Right hindlimb (tissue), 1 donor: ENCODE results near the gene MEX3C.

Source experiments
- DNase-seq: peaks from one replicate; pipeline ENCODE4 v3.0.0-alpha.2; 2018

MEX3C gene

GRCh38 chr18:51191128-51191717 is 6.3 kb downstream of the MEX3C start:
- DNase-seq: no peak

DNA sequence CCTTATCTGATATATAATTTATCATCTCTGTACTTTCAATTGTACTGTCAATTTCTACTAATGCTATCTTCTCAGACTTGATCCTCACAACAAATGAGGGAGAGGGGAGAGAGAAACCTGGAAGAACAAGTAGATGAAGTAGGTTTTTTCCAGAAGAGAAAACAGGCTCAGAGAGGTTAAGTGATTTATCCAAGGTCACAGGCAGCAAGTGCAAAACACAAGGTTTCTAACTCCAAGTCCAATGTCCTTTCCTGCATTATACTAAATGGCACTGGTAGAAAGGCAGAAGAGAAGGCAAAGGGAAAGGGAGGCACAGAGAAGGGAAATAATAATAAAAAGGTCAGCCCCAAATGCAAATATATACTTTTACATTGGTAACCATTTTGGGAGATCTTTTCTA is 7.5 kb downstream of the MEX3C start:
- no peak for DNase-seq

DNA sequence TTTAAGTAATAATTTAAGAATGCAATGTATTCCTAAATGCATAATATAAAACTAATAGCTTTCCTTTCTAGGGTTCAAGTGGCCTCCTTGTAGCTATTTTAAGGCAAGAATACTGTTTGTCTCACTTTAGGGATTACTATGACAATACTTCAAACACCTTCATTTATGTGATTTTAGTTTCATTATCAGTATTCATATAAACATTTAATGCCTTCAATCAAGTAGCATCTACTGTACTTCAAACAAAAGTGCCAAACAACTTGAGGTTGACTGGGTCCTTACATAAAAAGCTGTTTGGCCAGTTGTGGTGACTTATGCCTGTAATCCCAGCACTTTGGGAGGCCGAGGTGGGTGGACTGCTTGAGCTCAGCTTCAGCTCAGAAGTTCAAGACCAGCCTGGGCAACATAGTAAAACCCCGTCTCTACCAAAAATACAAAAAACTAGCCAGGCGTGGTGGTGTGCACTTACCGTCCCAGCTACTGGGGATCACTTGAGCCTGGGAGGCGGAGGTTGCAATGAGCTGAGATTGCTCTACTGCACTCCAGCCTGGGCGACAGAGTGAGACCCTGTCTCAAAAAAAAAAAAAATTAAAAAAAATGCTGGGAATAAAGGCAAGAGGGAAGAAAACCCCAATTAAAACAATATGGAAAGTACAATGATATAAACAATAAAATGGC is 9.3 kb downstream of the MEX3C start:
- DNase-seq: no peak

- no peak for DNase-seq
Observed at GRCh38 chr18:51185075-51185474, 12.4 kb downstream of the MEX3C start.

DNA sequence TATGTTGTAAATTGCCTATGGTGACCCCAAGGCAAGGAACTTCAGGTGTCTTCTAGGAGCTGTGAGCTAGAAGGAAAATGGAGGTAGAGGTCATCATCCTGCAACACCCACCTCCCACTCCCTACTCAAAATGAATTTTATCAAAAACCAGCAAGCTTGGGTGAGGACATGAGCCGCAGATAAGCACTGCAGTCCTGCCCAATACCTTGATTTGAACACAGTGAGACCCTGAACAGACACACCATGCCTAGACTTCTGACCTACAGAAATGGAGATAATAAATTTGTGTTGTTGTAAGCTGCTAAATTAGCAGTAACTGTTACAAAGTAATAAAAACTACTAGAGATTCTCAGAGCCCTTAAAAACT is 13.4 kb downstream of the MEX3C start:
- no peak for DNase-seq

DNA sequence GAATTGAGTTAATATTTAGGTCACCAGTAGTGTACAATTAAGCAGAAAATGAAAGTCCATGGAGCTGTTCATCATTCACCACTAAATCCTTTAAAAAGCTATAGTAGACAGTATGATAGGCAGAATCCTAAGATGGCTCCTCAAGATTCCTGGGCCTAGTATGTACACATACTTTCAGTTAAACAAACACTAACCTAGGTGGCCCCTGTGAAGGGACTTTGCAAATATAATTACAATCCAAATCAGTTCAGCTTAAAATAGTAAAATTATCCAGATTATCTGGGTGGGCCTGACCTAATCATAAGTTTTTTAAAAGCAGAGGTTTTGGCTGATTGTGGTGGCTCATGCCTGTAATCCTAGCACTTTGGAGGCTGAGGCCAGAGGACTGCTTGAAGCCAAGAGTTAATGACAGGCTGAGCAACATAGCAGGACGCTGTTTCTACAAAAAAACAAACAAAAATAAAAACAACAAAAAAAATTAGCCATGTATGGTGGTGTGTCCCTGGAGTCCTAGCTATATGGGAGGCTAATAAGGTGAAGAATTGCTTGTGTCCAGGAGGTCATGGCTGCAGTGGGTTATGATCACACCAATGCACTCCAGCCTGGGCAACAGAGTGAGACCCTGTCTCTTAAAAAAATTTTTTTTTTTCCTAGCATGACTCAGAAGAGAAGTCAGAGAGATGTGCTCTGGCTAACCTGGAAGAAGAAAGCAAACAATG is 13.9 kb downstream of the MEX3C start:
- DNase-seq: no peak

DNA sequence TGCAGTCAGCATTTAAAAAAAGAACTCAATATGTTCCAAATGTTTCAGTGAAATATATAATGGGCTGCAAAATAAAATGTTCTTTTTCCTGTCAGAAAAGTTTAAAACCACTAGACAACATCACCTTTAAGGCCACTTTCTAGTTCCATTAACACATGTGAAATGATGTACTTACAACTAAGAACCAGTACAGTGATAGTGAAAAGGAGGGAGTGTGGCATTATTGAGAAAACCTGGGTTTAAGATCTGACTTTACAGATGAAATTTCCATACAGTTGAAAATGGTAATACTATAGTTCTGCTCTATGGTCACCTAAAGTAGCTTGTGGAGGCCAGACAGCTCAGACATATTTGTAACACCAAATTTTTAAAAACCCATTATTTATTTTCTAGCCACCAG is 14.7 kb downstream of the MEX3C start:
- DNase-seq: no peak

GRCh38 chr18:51171625-51172259 is 25.7 kb downstream of the MEX3C start:
- DNase-seq: no peak

- DNase-seq: no peak
Observed at GRCh38 chr18:51171223-51171622, 26.3 kb downstream of the MEX3C start.

DNA sequence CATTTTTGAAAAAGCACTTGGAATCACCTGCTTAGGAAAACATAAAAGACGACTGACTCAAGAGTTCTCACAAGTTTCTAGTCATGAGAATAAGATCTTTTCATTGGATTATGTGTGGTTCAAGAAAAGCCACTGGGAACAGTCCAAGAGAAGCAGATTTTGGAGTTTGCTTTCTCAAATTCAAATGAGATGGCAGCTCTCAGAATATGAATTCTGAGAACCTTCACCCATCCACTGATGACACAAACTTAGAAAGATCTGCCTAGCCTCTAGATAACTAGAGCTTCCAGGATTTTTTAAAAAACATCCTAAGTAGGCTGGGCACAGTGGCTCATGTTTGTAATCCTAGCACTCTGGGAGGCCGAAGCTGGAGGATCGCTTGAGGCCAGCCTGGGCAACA is 26.8 kb downstream of the MEX3C start:
- no peak for DNase-seq

DNA sequence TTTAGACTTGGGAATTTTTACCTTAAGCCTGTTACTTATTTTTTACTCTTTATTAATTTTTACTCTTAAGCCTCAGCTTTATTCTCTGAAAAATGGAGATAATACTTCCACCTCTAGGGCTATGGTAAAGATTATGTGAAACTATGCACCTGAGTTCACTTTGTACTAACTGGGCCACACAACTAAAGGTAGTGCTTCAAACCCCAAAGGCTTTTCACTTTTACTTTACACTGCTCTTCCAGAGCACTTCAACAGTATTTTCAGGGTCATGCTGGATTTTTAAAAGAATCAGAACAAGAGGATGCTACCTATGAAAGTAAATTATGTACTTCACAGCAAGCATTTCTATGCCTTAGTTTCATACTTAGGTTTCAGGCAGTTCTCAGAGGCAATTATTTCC is 27.8 kb downstream of the MEX3C start:
- DNase-seq: no peak

DNA sequence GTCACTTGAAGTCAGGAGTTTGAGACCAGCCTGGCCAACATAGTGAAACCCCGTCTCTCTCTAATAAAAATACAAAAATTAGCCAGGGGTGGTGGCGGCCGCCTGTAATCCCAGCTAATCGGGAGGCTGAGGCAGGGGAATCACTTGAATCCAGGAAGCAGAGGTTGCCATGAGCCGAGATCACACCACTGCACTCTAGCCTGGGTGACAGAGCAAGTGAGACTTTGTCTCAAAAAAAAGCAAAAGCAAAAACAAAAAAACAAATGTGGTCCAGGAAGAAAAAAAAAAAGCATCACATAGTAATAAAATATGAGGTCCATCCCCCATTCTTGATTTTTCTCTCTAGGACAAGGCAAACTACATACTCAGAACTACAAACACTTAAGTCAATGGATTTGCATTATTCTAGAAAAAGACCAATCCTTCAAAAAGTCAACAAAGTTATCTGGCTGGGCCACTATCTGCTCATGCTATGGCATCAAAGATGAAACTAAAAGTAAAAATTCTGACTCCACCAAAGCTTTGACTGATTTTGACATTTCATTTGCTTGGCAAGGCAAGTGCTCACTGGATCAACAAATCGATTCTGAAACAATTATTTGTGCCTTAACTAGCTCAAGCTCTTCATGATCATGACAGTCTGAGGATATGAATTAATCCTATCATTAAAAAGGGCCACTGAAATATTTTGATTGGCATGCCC is 28.4 kb downstream of the MEX3C start:
- DNase-seq: no peak

DNA sequence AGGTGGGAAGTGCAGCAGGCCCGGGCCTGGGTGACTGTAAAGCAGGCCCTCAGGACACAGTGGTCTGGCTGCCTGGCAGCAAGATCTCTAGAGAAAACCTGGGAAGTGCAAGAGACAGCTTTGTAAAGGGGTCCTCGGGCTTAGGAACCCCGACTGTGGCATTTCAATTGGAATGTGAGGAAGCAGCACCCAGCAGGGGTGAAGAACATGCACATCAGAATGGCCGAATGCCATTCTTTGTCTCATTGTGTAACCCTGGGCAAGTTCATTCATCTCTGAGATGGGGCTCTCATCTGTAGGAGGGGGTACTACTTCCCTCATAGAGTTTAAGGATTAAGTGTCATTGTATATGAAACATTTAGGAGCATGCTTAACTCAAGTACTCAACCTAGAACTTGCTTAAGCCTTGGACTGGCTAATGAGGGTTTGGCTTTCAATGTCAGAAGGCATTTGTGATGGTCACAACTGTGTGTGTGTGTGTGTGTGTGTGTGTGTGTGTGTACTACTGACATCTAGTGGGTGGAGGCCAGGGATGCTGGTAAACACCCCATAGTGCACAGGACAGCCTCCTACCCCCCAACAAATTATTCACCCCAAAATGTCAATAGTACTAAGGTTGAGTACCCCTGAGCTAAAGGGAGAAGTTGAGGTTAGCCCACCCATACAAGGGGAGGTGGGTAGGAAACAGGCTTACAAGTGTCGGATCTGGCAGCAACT is 29.3 kb downstream of the MEX3C start:
- no peak for DNase-seq

DNA sequence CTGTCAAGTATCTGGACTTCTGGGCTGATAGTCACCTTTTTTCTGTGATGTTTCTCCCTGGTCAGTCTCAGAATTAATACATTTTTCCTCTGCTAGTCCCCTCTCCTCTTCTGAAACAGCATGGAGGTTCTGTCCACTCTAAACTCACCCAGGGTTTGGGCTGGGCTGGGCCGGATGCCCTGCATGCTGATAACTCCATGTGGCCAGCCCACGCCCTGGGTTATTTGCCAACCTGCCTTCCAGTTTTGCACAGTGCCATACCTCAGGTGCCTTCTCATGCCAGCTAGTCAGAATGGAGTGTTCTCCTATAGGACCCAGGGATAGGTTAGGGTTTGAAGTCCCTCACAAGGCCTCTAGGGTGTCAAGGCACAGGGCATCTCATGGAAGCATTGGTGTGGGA is 32.2 kb downstream of the MEX3C start:
- DNase-seq: no peak

DNA sequence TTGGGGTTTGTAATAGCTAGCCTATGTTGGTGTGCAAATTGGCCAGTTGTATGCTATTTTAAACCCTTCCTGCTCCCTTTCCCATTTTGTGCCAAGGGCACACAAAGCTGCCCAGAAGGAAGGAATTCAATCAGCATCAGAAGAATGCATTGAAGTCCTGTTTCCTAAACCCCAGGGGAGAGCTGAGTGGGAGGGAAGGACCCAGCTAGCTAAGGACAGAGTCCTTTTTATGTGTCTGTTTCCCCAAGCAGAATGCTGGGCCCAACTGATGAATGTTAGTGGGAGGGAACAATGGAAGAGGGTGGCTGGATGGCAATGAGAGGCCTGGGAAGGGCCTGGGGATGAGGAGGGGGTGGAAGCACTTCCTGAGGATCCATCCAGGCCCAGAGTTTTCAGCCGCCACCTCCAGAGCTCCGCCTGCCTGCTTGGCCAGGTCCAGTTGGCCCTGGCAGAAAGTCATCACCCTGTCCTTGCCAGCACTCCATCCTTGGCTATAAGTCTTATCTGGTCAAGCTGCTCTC is 32.7 kb downstream of the MEX3C start:
- no peak for DNase-seq

DNA sequence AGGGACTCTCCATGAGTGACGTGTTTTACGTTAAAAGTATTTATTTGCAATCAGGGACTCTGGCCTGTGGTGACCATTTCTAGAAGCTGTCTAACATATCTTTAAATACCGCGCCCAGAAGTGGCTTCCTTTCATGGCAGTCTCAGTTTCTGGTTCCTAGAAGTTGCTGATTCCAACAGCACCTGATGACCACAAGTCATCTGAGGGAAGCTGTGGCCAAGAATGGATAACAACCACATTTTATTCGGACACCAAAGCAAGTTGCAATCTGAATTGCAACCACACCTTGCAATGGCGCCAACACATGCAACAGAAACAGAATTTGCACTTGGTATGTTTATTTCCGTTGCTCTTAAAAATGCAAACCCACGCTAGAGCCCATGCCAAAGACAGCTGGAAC is 33.1 kb downstream of the MEX3C start:
- DNase-seq: no peak

DNA sequence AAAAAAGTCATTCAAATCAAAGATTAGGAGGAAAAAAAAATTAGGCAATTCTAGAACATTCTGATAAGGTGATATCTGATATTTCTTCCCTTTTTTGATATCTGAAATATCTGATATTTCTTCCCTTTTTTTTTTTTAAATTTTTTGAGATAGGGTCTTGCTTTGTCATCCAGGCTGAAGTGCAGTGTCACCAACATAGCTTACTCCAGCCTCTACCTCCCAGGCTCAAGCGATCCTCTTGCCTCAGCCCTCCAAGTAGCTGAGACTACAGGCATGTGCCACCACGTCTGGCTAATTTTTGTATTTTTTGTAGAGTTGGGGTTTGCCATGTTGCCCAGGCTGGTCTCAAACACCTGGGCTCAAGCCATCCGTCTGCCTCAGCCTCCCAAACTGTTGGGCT is 33.9 kb downstream of the MEX3C start:
- no peak for DNase-seq

- no peak for DNase-seq
Observed at GRCh38 chr18:51162617-51163016, 34.9 kb downstream of the MEX3C start.

DNA sequence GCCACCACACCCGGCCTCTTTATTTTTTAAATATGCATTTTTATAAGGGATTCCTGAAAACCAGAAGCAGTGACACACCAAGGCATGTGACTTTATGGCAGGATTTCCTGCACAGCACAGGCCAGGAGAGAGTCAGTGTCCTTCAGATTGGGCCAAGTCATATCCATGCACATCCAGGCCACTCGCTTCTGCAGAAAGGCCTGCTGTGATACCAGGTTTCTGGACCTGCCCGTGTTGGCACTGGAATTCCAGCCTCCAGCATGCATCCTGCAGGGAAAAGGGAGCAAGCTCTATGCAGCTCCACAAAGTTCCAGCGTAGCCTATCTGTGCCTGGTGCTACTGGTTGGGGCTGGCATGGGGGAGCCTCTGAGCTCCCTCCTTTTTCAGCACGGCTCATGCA is 36.8 kb downstream of the MEX3C start:
- DNase-seq: no peak

GRCh38 chr18:51157215-51157614 is 40.3 kb downstream of the MEX3C start:
- no peak for DNase-seq

DNA sequence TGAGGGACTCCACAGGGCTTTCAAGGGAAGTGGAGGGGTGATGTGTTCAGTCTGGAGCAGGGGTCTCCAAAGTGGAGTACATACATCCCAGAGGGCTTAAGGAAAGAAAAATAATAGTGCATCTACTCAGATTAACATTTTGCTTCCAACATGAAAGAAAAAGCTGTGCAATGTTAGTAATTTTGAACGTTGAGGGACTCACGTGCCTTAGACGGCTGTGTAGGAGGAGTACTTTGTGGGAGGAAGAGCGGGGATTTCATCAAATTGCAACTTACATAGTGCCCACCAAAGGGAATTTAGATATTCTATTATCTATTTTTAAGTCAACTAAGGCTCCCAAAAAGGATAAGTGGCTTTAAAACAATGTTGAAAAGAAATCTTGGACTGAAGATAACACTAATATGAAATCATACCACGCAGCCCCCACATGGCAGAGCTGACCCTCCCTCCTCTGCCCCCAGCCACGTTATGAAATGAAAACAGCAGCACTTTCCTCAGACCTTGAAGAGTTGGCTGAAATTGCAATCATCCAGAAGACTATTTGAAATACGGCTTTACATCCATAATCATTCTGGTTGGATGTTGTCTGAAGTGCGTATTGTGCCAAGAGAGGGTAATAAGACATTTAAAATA is 42.9 kb downstream of the MEX3C start:
- no peak for DNase-seq
